Left lung (tissue), 10 donors: Measurements from ENCODE around the gene UPP2. TPM values are rescaled to one million over a fixed set of nuclear protein-coding genes. Genes with fewer than 3 reads are reported as not detected.

ENCODE experiments used
- ATAC-seq: fragments of 200-7000 bp; cut with Tn5 transposase; one replicate; pipeline ENCODE4 v1.9.1; 2020; ENCODE audit warnings: moderate library complexity
- DNase-seq, 4 donors: peaks; one replicate each; pipeline ENCODE4 v3.0.0-alpha.2; 2013 to 2020
- H3K27ac ChIP-seq, 2 donors: fragments of 200-600 bp; sonication (generic) in 1 of 2; one replicate each; pipeline versions ENCODE4 v1.5.0 to v1.8.0; 2020 to 2021
- H3K27me3 ChIP-seq, 2 donors: fragments of 200-600 bp; sonication (generic) in 1 of 2; one replicate each; pipeline versions ENCODE4 v1.5.0 to v1.8.0; 2020 to 2021
- H3K36me3 ChIP-seq, 2 donors: fragments of 200-600 bp; sonication (generic) in 1 of 2; one replicate each; pipeline versions ENCODE4 v1.5.0 to v1.8.0; 2020 to 2021
- H3K4me1 ChIP-seq, 2 donors: fragments of 200-600 bp; one replicate each; pipeline ENCODE4 v1.8.0; 2021
- H3K4me3 ChIP-seq, 2 donors: fragments of 200-600 bp; sonication (generic) in 1 of 2; one replicate each; pipeline versions ENCODE4 v1.5.0 to v1.8.0; 2020 to 2021; ENCODE audit warnings: mild to moderate bottlenecking in 1 of 2
- H3K9me3 ChIP-seq, 2 donors: fragments of 200-600 bp; sonication (generic) in 1 of 2; one replicate each; pipeline versions ENCODE4 v1.5.0 to v1.8.0; 2020 to 2021
- intact Hi-C, 2 donors: fragments of 100-400 bp; cut with DNase I; formaldehyde crosslinking; loops; one replicate each; pipeline versions ENCODE4 v1.11.2 to v1.14.2; 2022
- polyA plus RNA-seq, 6 donors: library from polyadenylated mRNA; unstranded; fragments of 120-200 nt; gene quantifications; one replicate each; pipeline ENCODE4 v1.2.1, GENCODE V29; 2013; ENCODE audit not compliant: insufficient read length in 6 of 6
- total RNA-seq, 2 donors: library from RNA; stranded (reverse); fragmentation: NEBNext Ultra II Directional; extraction: Animal tissue kit (Norgen Biotek cat#: 25700); gene quantifications; one replicate each; pipeline ENCODE4 v1.2.1, GENCODE V29; 2021
- TF ChIP-seq, protein P1 (sequence below), 2 donors: fragments of 200-600 bp; sonication (generic) in 1 of 2; IDR thresholded peaks; one replicate each; pipeline versions ENCODE4 v1.5.0 to v1.8.0; 2021; ENCODE audit warnings: antibody characterized with exemption in 2 of 2
- donor health status: DM: no; HTN: yes; CAD: no.
- donor health status: DM: no; HTN: no; CAD: no.

UPP2 gene
- total and polyA plus RNA-seq, 8 donors, result 0.14 to 0.93 (median 0.34) TPM; not detected in 2

DNA sequence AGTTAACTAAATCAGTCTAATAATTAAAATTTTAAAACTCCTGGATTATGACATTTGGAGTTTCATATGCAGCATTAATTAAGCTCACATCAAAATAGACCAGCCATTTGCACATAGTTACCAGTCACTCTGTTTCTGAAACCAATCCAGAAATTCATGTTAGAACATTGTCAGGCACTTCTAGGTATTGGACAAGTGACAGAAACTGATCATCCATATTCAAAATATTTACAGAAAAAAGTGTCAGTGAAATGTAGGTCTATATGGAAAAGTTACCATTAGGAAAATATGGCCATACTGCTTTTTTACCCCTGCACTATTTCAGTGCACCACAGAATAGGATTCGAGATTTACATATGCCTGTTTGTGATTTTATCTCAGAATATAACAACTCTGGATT, 33.4 kb downstream of the UPP2 start:
- Histone ChIP-seq H3K27me3 (no peaks in the 10 kb centered on the region), H3K4me3 (no peak overlapping the region), H3K9me3 (no peaks in the 10 kb centered on the region), H3K27ac (no peak overlapping the region), H3K36me3 (no peaks in the 10 kb centered on the region), H3K4me1 (no peaks in the 10 kb centered on the region)
- no peak for ATAC-seq
- TF ChIP-seq, protein P1, sequence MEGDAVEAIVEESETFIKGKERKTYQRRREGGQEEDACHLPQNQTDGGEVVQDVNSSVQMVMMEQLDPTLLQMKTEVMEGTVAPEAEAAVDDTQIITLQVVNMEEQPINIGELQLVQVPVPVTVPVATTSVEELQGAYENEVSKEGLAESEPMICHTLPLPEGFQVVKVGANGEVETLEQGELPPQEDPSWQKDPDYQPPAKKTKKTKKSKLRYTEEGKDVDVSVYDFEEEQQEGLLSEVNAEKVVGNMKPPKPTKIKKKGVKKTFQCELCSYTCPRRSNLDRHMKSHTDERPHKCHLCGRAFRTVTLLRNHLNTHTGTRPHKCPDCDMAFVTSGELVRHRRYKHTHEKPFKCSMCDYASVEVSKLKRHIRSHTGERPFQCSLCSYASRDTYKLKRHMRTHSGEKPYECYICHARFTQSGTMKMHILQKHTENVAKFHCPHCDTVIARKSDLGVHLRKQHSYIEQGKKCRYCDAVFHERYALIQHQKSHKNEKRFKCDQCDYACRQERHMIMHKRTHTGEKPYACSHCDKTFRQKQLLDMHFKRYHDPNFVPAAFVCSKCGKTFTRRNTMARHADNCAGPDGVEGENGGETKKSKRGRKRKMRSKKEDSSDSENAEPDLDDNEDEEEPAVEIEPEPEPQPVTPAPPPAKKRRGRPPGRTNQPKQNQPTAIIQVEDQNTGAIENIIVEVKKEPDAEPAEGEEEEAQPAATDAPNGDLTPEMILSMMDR (IDR thresholded peaks at IDR 0.05), result no peak
- intact Hi-C loops, result no loop called here
- DNase-seq, result no peak

DNA sequence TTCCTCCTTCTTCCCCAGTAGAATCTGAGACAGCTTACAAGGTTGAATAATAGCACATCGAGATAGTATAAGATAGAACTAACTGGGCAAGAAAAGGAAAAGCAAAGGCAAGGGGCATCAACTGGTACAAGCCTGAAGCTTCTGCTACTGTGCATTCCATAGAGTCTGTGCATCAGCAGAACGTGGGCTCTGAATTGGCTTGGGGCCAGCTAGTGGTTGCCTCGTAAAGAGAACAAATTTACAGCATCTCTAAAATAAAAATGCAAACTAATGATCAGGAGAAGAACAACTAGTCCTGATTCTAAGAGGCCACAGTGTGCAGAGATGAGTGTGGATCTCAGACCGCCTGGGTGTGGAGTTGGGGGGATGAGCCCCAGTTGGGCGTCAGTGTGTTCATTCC, 36.6 kb downstream of the UPP2 start:
- no peaks in the 10 kb centered on the region for H3K27me3 ChIP-seq
- no peaks in the 10 kb centered on the region for H3K36me3 ChIP-seq
- intact Hi-C loops, result no loop called here
- ATAC-seq, result no peak
- DNase-seq, result no peak
- TF ChIP-seq, protein P1 (IDR thresholded peaks at IDR 0.05), result no peak
- H3K27ac ChIP-seq, result no peak overlapping the region
- H3K4me1 ChIP-seq, result peaks cover 0 to 6% of the 10 kb centered on the region in 2 donors
- H3K4me3 ChIP-seq, result no peak overlapping the region
- H3K9me3 ChIP-seq, result no peaks in the 10 kb centered on the region

DNA sequence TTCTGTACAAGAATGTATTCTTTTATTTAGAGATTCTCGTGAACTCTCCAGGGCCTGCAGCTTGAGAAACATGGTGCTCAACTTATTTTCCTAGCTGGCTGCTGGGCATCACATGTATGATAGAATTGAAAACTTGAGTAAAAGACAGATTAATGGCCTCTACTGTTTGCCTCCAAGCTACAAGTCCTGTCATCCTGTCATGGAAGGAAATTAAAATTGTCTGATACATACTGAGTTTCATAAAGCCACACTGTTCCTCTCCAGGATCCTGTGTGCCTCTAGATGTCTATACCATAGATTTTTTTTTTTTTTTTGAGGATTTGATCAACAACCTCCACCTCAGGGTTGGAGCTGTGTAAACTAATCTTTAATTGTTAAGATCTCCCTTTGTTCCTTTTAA, 38.5 kb downstream of the UPP2 start:
- Histone ChIP-seq H3K27ac (no peak overlapping the region), H3K9me3 (no peaks in the 10 kb centered on the region), H3K27me3 (no peaks in the 10 kb centered on the region), H3K36me3 (no peaks in the 10 kb centered on the region), H3K4me1 (peaks cover 0 to 6% of the 10 kb centered on the region in 2 donors), H3K4me3 (no peak overlapping the region)
- intact Hi-C loops, result no loop called here
- DNase-seq (no peak), ATAC-seq (no peak)
- TF ChIP-seq, protein P1 (IDR thresholded peaks at IDR 0.05), result no peak

DNA sequence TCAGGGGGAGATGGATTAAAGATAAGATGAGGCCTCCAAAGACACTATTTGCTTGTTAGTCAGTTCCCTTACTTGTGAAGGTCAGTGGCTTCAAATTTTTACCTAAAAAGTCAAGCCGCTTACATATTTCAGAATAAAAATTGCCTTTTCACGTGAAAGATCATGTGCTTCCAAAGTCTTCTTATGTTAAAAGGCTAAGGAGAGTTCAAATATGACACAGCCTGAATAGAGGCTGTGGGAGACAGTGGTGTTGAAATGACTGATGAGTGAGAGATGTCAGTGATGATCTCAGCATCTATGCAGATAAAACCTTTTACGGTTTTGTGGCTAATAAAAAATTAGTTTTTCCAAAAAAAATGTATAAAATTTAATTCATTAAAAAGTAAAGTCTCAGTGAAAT, 40.5 kb downstream of the UPP2 start:
- ATAC-seq (no peak), DNase-seq (no peak)
- Histone ChIP-seq H3K4me1 (peaks cover 0 to 6% of the 10 kb centered on the region in 2 donors), H3K36me3 (no peaks in the 10 kb centered on the region), H3K27ac (no peak overlapping the region), H3K27me3 (no peaks in the 10 kb centered on the region), H3K4me3 (no peak overlapping the region), H3K9me3 (peaks cover 0 to 11% of the 10 kb centered on the region in 2 donors)
- intact Hi-C loops, result no loop called here
- TF ChIP-seq, protein P1 (IDR thresholded peaks at IDR 0.05), result no peak

DNA sequence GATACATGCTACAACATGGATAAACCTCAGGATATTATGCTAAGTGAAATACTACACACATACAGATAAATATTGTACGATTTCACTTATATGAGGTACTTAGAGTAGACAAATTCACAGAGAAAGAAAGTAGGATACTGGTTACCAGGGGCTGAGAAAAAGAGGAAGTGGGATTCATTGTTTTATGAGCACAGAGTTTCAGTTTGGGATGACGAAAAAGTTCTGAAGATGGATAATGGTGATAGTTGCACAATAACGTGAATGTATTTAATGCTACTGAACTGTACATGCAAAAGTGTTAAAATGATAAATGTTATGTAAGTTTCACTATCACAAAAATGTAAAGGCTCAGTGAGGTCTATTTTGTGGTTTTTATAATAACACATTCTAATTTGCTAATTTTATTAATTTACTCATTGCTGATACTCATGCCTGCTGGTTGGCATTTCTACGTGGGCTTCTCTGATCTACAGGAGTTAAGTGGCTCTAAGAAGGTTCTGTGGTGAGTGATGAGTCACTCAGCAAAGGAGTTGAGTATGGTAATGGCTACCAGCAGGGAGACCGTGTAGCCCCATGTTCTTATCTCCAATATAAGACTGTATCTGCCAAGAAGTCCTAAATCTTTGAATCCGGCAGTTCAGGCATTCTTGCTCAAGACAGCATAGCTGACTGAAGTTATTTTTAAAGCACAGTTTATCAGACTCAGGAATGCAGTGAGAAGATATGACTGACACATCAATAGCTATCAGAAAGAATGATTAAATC, 41.1 kb downstream of the UPP2 start:
- no peak overlapping the region for H3K27ac ChIP-seq
- ATAC-seq, result peak; percentile 60
- TF ChIP-seq, protein P1 (IDR thresholded peaks at IDR 0.05), result no peak

More for the DNA sequence above, 41.1 kb downstream of the UPP2 start:
- intact Hi-C loops, result no loop called here
- no peaks in the 10 kb centered on the region for H3K36me3 ChIP-seq
- no peak overlapping the region for H3K4me3 ChIP-seq
- peaks cover 0 to 6% of the 10 kb centered on the region in 2 donors for H3K4me1 ChIP-seq
- no peaks in the 10 kb centered on the region for H3K27me3 ChIP-seq
- peaks cover 0 to 12% of the 10 kb centered on the region in 2 donors for H3K9me3 ChIP-seq
- DNase-seq, result no peak
